IPS-20b (cell line): Measurements from ENCODE around the gene TBCD.
"Not testable (repeated sequence)": the region's sequence is repeated elsewhere in the genome, so short reads cannot be mapped to it uniquely, and the experiment has no call there.

Experiments used
- H3K27ac ChIP-seq: one replicate; pipeline ENCODE4 v1.5.1; 2013; ENCODE audit warnings: low read length
- H3K27me3 ChIP-seq: 2 replicates; pipeline ENCODE4 v1.6.1; 2013; ENCODE audit warnings: mild to moderate bottlenecking, low read length, inconsistent platforms; ENCODE audit not compliant: insufficient read depth
- H3K36me3 ChIP-seq: 2 replicates; pipeline ENCODE4 v1.6.1; 2013; ENCODE audit warnings: low read depth, mild to moderate bottlenecking, inconsistent platforms, low read length, moderate library complexity; ENCODE audit not compliant: insufficient read depth
- H3K4me1 ChIP-seq: 2 replicates; pipeline ENCODE4 v1.6.1; 2013; ENCODE audit warnings: mild to moderate bottlenecking, control low read depth, inconsistent platforms, low read length, moderate library complexity; ENCODE audit not compliant: insufficient read depth
- H3K4me3 ChIP-seq: 2 replicates; pipeline ENCODE4 v1.5.1; 2013; ENCODE audit warnings: mild to moderate bottlenecking, low read length, inconsistent platforms
- H3K9ac ChIP-seq: 2 replicates; pipeline ENCODE4 v1.6.1; 2013; ENCODE audit warnings: low read depth, mild to moderate bottlenecking, inconsistent platforms, low read length, moderate library complexity
- H3K9me3 ChIP-seq: 2 replicates; pipeline ENCODE4 v1.6.1; 2013; ENCODE audit warnings: mild to moderate bottlenecking, low read depth, low read length, inconsistent platforms; ENCODE audit not compliant: insufficient read depth

TBCD gene

DNA sequence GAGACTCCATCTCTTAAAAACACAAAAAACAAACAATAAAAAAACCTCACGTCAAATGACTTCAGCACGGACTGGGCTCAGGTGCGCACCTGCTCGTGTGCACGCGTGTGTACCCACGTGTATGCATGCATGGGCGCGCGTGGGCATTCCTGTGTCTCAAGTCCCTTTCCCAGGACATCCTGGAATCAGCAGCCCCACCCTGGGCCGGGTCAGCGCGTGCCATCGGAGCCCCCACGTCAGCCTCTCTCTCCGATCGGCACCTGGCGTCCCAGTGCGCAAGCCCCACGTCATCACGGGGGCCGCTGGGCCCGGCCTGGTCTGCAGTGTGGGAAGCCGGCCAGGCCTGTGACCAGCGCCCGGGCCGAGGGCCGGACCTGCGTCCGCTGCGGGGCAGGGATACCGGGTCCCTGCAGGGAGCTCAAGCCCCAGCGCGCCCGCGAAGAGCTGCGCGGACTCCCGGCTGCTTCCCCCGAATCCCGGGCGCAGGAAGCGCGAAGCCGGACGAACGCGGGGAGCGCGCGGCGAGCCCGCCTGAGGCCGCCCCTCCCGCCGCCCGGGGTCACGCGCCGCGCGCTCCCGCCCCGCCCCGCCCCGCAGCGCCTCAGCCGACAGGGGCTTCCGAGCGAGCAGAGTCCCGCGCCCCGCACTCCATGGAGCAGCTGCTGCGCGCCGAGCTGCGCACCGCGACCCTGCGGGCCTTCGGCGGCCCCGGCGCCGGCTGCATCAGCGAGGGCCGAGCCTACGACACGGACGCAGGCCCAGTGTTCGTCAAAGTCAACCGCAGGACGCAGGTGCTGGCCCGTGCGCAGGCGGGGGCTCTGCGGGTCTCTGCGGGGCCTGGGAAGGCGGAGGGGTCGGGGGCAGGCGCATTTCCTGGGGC, 16.6 kb upstream of the TBCD start, which contains the start of gene FN3K:
TSS of gene FN3K (plus strand) at position 629 of the 880 bp plus-strand sequence. CDS start at position 651, 22 bp downstream.
- Histone ChIP-seq H3K36me3 (peaks cover 10% of the 10 kb centered on the region), H3K4me1 (no peaks in the 10 kb centered on the region), H3K27me3 (peaks cover 8% of the 10 kb centered on the region; the same call in 1 of the 2 replicates), H3K4me3 (peak within 1 kb of the TSS; percentile 70), H3K27ac (no peak within 1 kb of the TSS), H3K9me3 (peaks cover 12% of the 10 kb centered on the region), H3K9ac (peak within 1 kb of the TSS; percentile 70; the same call in 1 of the 2 replicates)

- no peak overlapping the region for H3K27ac ChIP-seq
- H3K4me3 ChIP-seq, result peak overlapping the region; percentile 70; the same call in 1 of the 2 replicates
- peaks cover 24% of the 10 kb centered on the region for H3K36me3 ChIP-seq
- peaks cover 8% of the 10 kb centered on the region; the same call in 1 of the 2 replicates for H3K27me3 ChIP-seq
- peaks cover 22% of the 10 kb centered on the region for H3K9me3 ChIP-seq
- H3K9ac ChIP-seq, result no peak overlapping the region
- no peaks in the 10 kb centered on the region for H3K4me1 ChIP-seq
Observed at GRCh38 chr17:82736511-82737185, 15.2 kb upstream of the TBCD start.

DNA sequence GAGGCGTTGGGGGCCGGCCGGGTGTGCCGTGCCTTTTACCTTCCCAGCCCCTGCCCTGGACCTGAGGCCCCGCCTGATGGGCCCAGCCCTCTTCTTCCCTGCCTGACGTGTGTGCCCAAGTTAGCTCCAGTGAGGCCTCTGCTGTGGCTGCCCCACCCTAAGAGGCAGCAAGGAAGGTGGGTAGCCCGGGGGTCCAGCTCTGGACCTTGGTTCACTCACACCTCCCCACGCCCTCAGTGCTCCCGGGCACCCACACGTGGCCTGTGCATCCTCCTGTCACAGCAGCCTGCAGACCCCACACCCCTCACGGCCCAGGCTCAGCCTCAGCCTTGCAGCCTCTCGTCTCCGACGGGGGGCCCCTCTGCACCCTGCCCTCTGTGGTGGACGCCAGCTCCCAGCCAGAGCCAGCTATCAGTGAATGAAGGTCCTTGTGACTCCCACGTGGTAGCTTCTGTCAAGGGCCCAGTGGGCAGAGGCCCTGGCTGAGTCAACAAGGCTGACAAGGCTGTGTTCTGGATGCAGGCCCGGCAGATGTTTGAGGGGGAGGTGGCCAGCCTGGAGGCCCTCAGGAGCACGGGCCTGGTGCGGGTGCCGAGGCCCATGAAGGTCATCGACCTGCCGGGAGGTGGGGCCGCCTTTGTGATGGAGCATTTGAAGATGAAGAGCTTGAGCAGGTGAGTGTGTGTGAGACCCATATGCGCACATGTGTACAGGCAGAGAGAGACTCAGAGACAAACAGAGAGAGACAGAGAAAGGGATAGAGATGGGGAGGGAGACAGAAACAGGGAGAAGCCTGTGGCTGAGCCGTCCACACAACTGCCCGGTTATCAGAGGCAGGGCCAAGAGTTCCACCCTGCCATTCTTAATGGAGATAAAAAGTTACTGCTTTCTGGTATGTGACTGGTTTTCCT, 13.6 kb upstream of the TBCD start:
- H3K27me3 ChIP-seq, result peaks cover 8% of the 10 kb centered on the region; the same call in 1 of the 2 replicates
- H3K9ac ChIP-seq, result no peak overlapping the region
- H3K36me3 ChIP-seq, result peaks cover 32% of the 10 kb centered on the region
- H3K4me1 ChIP-seq, result no peaks in the 10 kb centered on the region
- H3K9me3 ChIP-seq, result peaks cover 18% of the 10 kb centered on the region
- no peak overlapping the region for H3K27ac ChIP-seq
- H3K4me3 ChIP-seq, result no peak overlapping the region

- H3K4me1 ChIP-seq, result no peaks in the 10 kb centered on the region
- peaks cover 16% of the 10 kb centered on the region for H3K9me3 ChIP-seq
- H3K27ac ChIP-seq, result no peak overlapping the region
- no peak overlapping the region for H3K9ac ChIP-seq
- H3K27me3 ChIP-seq, result peaks cover 3% of the 10 kb centered on the region; the same call in 1 of the 2 replicates
- no peak overlapping the region for H3K4me3 ChIP-seq
- peaks cover 31% of the 10 kb centered on the region for H3K36me3 ChIP-seq
Observed at GRCh38 chr17:82740906-82741759, 10.7 kb upstream of the TBCD start.

DNA sequence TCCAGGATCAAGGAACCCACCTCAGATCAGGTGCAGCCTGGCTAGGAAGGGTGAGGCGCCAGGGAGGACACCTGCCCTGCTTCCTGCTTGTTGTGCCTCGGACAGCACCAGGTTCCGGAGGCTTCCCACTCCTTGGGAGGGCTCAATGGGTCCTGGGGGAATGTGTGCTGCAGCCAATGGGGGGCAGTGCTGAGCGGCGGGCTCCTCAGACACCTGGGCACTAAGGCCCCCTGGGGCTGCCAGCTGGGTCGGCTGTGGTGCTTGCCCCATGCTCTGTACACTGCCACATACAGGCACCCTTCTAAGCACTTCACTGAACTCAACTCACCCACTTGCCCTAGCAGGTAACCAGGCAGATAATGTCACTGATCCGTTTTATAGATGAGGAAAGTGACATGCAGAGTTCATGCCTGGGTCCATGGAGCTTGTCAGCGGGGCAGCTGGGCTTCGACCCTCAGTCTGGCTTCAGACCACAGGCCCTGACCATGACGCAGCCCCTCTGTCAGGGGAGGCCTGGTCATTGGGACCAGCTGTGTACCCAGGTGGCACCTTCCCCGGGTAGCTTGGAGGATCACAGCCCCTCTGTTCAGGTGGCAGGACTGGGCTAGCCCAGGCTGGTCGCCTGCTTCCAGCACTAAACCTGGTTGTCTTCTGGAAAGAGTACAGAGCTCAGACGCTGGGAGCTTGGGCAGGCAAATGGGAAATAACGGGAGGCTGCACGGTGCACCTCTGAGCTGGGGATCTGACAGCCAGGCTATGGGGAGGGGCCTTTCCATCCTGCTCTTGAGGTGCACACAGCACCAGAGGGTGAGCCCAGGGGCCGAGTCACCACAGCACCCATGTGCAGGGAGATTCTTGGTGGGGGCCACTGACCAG, 8.3 kb upstream of the TBCD start:
- Histone ChIP-seq H3K36me3 (peaks cover 31% of the 10 kb centered on the region), H3K4me1 (no peaks in the 10 kb centered on the region), H3K9ac (no peak overlapping the region), H3K27me3 (no peaks in the 10 kb centered on the region), H3K4me3 (no peak overlapping the region), H3K27ac (no peak overlapping the region), H3K9me3 (peaks cover 19% of the 10 kb centered on the region)

- H3K9me3 ChIP-seq, result peaks cover 19% of the 10 kb centered on the region
- not testable (repeated sequence) for H3K4me3 ChIP-seq, H3K27me3 ChIP-seq, H3K4me1 ChIP-seq, H3K9ac ChIP-seq, H3K27ac ChIP-seq
- H3K36me3 ChIP-seq, result peaks cover 31% of the 10 kb centered on the region
Observed at GRCh38 chr17:82744736-82745135, 7.1 kb upstream of the TBCD start.

- no peaks in the 10 kb centered on the region for H3K4me1 ChIP-seq
- H3K4me3 ChIP-seq, result no peak overlapping the region; the same call in 1 of the 2 replicates
- peaks cover 23% of the 10 kb centered on the region for H3K36me3 ChIP-seq
- H3K9ac ChIP-seq, result no peak overlapping the region
- peaks cover 7% of the 10 kb centered on the region for H3K27me3 ChIP-seq
- no peak overlapping the region for H3K27ac ChIP-seq
- peaks cover 12% of the 10 kb centered on the region for H3K9me3 ChIP-seq
Observed at GRCh38 chr17:82745524-82745923, 6.3 kb upstream of the TBCD start.

- Histone ChIP-seq H3K9me3 (peaks cover 5% of the 10 kb centered on the region; the same call in 1 of the 2 replicates), H3K27ac (no peak overlapping the region), H3K36me3 (no peaks in the 10 kb centered on the region)
Observed at GRCh38 chr17:82748756-82749155, 3.1 kb upstream of the TBCD start.

GRCh38 chr17:82750241-82750908, 1.5 kb upstream of the TBCD start:
- peaks cover 4% of the 10 kb centered on the region for H3K4me1 ChIP-seq
- H3K27me3 ChIP-seq, result peaks cover 7% of the 10 kb centered on the region
- H3K27ac ChIP-seq, result no peak overlapping the region
- no peak overlapping the region for H3K9ac ChIP-seq
- no peaks in the 10 kb centered on the region for H3K36me3 ChIP-seq
- no peak overlapping the region for H3K4me3 ChIP-seq
- peaks cover 5% of the 10 kb centered on the region; the same call in 1 of the 2 replicates for H3K9me3 ChIP-seq

More at GRCh38 chr17:82748756-82749155, 3.1 kb upstream of the TBCD start:
- Histone ChIP-seq H3K4me1 (no peaks in the 10 kb centered on the region; the same call in 1 of the 2 replicates), H3K9ac (no peak overlapping the region), H3K27me3 (peaks cover 7% of the 10 kb centered on the region), H3K4me3 (no peak overlapping the region)
